Upper lobe of right lung (tissue), 1 donor: Measurements from ENCODE around the gene CTDSP2. TPM values are rescaled to one million over a fixed set of nuclear protein-coding genes. Genes with fewer than 3 reads are reported as not detected.
A peak's percentile ranks its signal among the peaks of the same experiment; 100 is the strongest.

ENCODE experiments used
- ATAC-seq: fragments of 200-7000 bp; cut with Tn5 transposase; one replicate; pipeline ENCODE4 v1.9.1; 2020; ENCODE audit warnings: mild to moderate bottlenecking, moderate library complexity
- DNase-seq: peaks from one replicate; pipeline ENCODE4 v3.0.0-alpha.2; 2020
- H3K27ac ChIP-seq: fragments of 200-600 bp; one replicate; pipeline ENCODE4 v1.8.0; 2022
- H3K27me3 ChIP-seq: fragments of 200-600 bp; one replicate; pipeline ENCODE4 v1.8.0; 2022; ENCODE audit warnings: mild to moderate bottlenecking
- H3K36me3 ChIP-seq: fragments of 200-600 bp; one replicate; pipeline ENCODE4 v1.8.0; 2022
- H3K4me1 ChIP-seq: fragments of 200-600 bp; one replicate; pipeline ENCODE4 v1.8.0; 2022
- H3K4me3 ChIP-seq: fragments of 200-600 bp; one replicate; pipeline ENCODE4 v1.8.0; 2022; ENCODE audit warnings: mild to moderate bottlenecking
- H3K9me3 ChIP-seq: fragments of 200-600 bp; one replicate; pipeline ENCODE4 v1.8.0; 2022
- intact Hi-C: fragments of 100-400 bp; cut with DNase I; formaldehyde crosslinking; loops from one replicate; pipeline ENCODE4 v1.11.0; 2022
- total RNA-seq: library from RNA; stranded (reverse); fragmentation: NEBNext Ultra II Directional; extraction: Animal tissue kit (Norgen Biotek cat#: 25700); gene quantifications from one replicate; pipeline ENCODE4 v1.2.1, GENCODE V29; 2021
- TF ChIP-seq, protein P1 (sequence below): fragments of 200-600 bp; IDR thresholded peaks from one replicate; pipeline ENCODE4 v1.8.0; 2022; ENCODE audit warnings: antibody characterized with exemption
- donor health status: DM: no; HTN: yes; CAD: no; lungs with severe emphysema.

CTDSP2 gene
- total RNA-seq, 1 donor from 2014 or later, result 217 TPM

DNA sequence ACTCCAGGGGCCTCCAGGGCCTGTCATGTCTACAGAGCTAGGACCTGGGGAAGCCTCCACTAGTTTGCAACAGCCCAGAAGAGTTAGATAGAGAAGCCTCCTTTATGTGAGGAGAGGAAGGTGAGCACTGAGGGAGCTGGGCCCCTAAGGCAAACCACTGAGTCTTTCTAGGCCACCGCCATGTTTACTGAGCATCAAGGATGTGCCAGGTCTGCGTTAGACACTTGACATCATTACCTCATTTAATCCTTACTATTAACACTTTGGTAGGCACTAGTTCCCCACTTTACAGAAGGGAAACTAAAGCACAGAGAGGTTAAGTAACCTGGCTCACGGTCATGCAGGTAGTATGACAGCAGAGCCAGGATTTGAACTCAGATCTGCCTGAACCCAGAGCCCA lies 12.9 kb downstream of the CTDSP2 start:
- H3K4me1 ChIP-seq, result peaks cover 100% of the 10 kb centered on the region
- no peaks in the 10 kb centered on the region for H3K9me3 ChIP-seq
- intact Hi-C loops, result no loop called here
- H3K27me3 ChIP-seq, result no peaks in the 10 kb centered on the region
- no peak overlapping the region for H3K4me3 ChIP-seq
- peaks cover 19% of the 10 kb centered on the region for H3K36me3 ChIP-seq
- ATAC-seq (no peak), DNase-seq (no peak)
- TF ChIP-seq, protein P1, sequence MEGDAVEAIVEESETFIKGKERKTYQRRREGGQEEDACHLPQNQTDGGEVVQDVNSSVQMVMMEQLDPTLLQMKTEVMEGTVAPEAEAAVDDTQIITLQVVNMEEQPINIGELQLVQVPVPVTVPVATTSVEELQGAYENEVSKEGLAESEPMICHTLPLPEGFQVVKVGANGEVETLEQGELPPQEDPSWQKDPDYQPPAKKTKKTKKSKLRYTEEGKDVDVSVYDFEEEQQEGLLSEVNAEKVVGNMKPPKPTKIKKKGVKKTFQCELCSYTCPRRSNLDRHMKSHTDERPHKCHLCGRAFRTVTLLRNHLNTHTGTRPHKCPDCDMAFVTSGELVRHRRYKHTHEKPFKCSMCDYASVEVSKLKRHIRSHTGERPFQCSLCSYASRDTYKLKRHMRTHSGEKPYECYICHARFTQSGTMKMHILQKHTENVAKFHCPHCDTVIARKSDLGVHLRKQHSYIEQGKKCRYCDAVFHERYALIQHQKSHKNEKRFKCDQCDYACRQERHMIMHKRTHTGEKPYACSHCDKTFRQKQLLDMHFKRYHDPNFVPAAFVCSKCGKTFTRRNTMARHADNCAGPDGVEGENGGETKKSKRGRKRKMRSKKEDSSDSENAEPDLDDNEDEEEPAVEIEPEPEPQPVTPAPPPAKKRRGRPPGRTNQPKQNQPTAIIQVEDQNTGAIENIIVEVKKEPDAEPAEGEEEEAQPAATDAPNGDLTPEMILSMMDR, result no peak
- H3K27ac ChIP-seq, result peak overlapping the region; percentile 7

DNA sequence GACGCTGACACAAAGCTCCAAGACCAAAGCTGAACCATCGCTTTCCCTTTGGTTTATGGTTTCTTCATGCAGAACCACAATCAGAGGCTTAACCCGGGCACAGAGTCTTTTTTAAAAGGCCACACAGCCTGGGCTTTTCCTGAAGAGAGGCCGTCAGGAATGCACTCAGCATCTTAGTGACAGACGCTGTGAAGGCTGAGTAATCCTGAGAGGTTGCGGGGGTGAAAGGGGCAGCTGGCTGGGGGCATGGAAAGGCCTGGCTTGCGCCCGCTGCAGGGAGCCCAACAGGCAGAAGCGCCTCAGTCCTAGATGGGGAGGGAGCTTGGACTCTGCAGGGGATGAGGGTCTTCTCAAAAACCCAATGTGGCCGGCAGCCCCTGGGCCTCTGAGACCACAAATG lies 13.6 kb downstream of the CTDSP2 start:
- Histone ChIP-seq H3K36me3 (peaks cover 26% of the 10 kb centered on the region), H3K27ac (peak overlapping the region; percentile 7), H3K4me3 (peak overlapping the region; percentile 20), H3K27me3 (no peaks in the 10 kb centered on the region), H3K9me3 (no peaks in the 10 kb centered on the region), H3K4me1 (peaks cover 96% of the 10 kb centered on the region)
- no peak for DNase-seq
- intact Hi-C loops, result no loop called here
- ATAC-seq, result peak; percentile 21
- TF ChIP-seq, protein P1, result no peak

DNA sequence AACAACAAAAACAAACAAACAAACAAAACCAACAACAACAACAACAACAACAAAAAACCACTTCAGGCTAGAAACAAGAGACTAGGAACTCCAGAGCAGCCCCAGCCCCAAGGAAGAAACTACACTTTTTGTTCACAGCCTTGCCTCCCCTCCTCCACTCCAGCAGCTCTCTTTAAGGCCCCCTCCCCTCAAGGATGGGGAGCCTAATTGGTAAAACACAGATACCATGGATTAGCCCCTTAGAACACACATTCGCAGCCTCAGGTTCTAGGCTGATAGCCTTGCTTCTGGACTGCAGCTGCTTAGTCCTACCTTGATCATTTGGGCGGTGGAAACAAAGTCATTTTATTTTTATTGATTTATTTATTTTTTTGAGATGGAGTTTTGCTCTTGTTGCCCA lies 16.1 kb downstream of the CTDSP2 start:
- DNase-seq, result no peak
- Histone ChIP-seq H3K36me3 (peaks cover 52% of the 10 kb centered on the region), H3K27ac (peak overlapping the region; percentile 74), H3K4me1 (peaks cover 74% of the 10 kb centered on the region), H3K9me3 (no peaks in the 10 kb centered on the region), H3K27me3 (no peaks in the 10 kb centered on the region), H3K4me3 (no peak overlapping the region)
- intact Hi-C loops, result no loop called here
- no peak for ATAC-seq
- TF ChIP-seq, protein P1, result no peak

GRCh38 chr12:57829025-57829777 lies 17.3 kb downstream of the CTDSP2 start:
- ATAC-seq (no peak), DNase-seq (no peak)
- Histone ChIP-seq H3K4me3 (no peak overlapping the region), H3K27ac (peak overlapping the region; percentile 26), H3K36me3 (peaks cover 64% of the 10 kb centered on the region), H3K9me3 (no peaks in the 10 kb centered on the region), H3K4me1 (peaks cover 62% of the 10 kb centered on the region), H3K27me3 (no peaks in the 10 kb centered on the region)
- TF ChIP-seq, protein P1, result no peak
- intact Hi-C loops, result loop anchor here (5.0 kb wide), 1 partner anchor 73 kb away; no protein-coding TSS in a partner anchor

DNA sequence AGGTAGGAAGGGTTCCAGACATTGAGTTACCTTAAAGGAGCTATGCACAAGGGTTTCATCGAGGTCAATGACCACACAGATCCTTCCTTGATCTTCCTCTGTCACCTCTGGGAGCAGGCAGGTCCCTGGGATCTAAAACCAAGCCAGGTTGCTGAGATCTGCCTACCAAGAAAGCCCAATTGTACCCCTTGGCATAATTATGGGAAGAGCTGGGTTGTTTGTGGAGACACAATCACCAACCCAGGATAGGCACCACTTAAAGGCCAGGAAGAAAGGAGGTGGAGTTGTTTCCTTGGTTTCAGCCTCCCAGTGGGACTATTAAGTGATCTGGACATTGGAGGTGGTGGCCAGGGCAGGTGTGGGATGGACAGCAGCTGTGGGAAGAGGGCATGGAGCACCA lies 19.6 kb downstream of the CTDSP2 start:
- ATAC-seq (no peak), DNase-seq (no peak)
- Histone ChIP-seq H3K36me3 (peaks cover 82% of the 10 kb centered on the region), H3K4me1 (peaks cover 43% of the 10 kb centered on the region), H3K9me3 (no peaks in the 10 kb centered on the region), H3K27ac (peak overlapping the region; percentile 49), H3K4me3 (no peak overlapping the region), H3K27me3 (no peaks in the 10 kb centered on the region)
- intact Hi-C loops, result loop anchor here (5.0 kb wide), 1 partner anchor 75 kb away; no protein-coding TSS in a partner anchor
- TF ChIP-seq, protein P1, result no peak
